Fibroblast of lung (primary cell): ENCODE results near the gene NR3C2. TPM values are rescaled to one million over a fixed set of nuclear protein-coding genes. Genes with fewer than 3 reads are reported as not detected.

Source experiments
- DNase-seq, 2 donors: peaks; one replicate each; pipeline versions ENCODE4 v3.0.0 to v3.0.0-alpha.2; 2010; ENCODE audit warnings: low read depth in 2 of 2
- H2AFZ ChIP-seq: 2 replicates; pipeline ENCODE4 v1.5.1; 2012; ENCODE audit warnings: low read length, control low read depth, inconsistent platforms
- H3K27ac ChIP-seq: 2 replicates; pipeline ENCODE4 v1.5.1; 2011; ENCODE audit warnings: low read length, control low read depth; ENCODE audit not compliant: insufficient read depth
- H3K27me3 ChIP-seq: 2 replicates; pipeline ENCODE4 v1.5.1; 2011; ENCODE audit warnings: mild to moderate bottlenecking, low read length; ENCODE audit not compliant: control insufficient read depth, insufficient read depth
- H3K36me3 ChIP-seq: 2 replicates; pipeline ENCODE4 v1.5.1; 2011; ENCODE audit warnings: low read length; ENCODE audit not compliant: control insufficient read depth, insufficient read depth
- H3K4me1 ChIP-seq: 2 replicates; pipeline ENCODE4 v1.5.1; 2011; ENCODE audit warnings: low read length; ENCODE audit not compliant: control insufficient read depth, insufficient read depth; ENCODE audit errors: extremely low read depth
- H3K4me2 ChIP-seq: 2 replicates; pipeline ENCODE4 v1.5.1; 2011; ENCODE audit warnings: low read length, control low read depth; ENCODE audit not compliant: insufficient read depth; ENCODE audit errors: extremely low read depth
- H3K4me3 ChIP-seq, 4 experiments: fragments of 200-600 bp in 1 of 4; sonication (generic) in 1 of 4; replicated peaks in 1 of 4; 2 replicates each; pipeline ENCODE4 v1.5.1; 2011 to 2016; ENCODE audit warnings: low read length in 4 of 4, low read depth in 3 of 4, mild to moderate bottlenecking in 3 of 4, control low read depth in 2 of 4, inconsistent platforms in 1 of 4, mixed read lengths in 1 of 4; ENCODE audit not compliant: insufficient read depth in 1 of 4; ENCODE audit errors: control extremely low read depth in 1 of 4
- H3K79me2 ChIP-seq: 2 replicates; pipeline ENCODE4 v1.5.1; 2012; ENCODE audit warnings: mild to moderate bottlenecking, low read length, inconsistent platforms; ENCODE audit not compliant: control insufficient read depth, insufficient read depth
- H3K9ac ChIP-seq: 2 replicates; pipeline ENCODE4 v1.5.1; 2011; ENCODE audit warnings: mild to moderate bottlenecking, low read length, control low read depth; ENCODE audit not compliant: insufficient read depth
- H3K9me3 ChIP-seq: 2 replicates; pipeline ENCODE4 v1.5.1; 2012; ENCODE audit warnings: low read depth, low read length; ENCODE audit not compliant: control insufficient read depth, insufficient read depth
- H4K20me1 ChIP-seq: 2 replicates; pipeline ENCODE4 v1.5.1; 2011; ENCODE audit warnings: low read length; ENCODE audit not compliant: control insufficient read depth, insufficient read depth; ENCODE audit errors: extremely low read depth
- CTCF ChIP-seq, 2 donors: IDR thresholded peaks in 1 of 2; conservative IDR thresholded peaks in 1 of 2; 1 replicate in 1 of 2; 2 replicates in 1 of 2; pipeline ENCODE4 v1.5.1; 2011 to 2012; ENCODE audit warnings: low read length in 2 of 2, control low read depth in 1 of 2, inconsistent platforms in 1 of 2, low read depth in 1 of 2, mild to moderate bottlenecking in 1 of 2
- EZH2 ChIP-seq: IDR thresholded peaks from 2 replicates; pipeline ENCODE4 v1.5.1; 2012; ENCODE audit warnings: low read length, control low read depth, mild to moderate bottlenecking; ENCODE audit errors: missing control alignments
- polyA plus RNA-seq, 2 donors: library from polyadenylated mRNA; depleted of rRNA in 1 of 2; stranded (reverse) in 1 of 2; unstranded in 1 of 2; fragments of >200 nt; gene quantifications; 2 replicates each; pipeline ENCODE4 v1.2.1, GENCODE V29; 2011 to 2012; ENCODE audit warnings: missing spikeins in 1 of 2
- total RNA-seq: library from RNA; depleted of rRNA; stranded (reverse); fragments of >200 nt; gene quantifications from 2 replicates; pipeline ENCODE4 v1.2.1, GENCODE V29; 2014

NR3C2 gene
- total and polyA plus RNA-seq, 2 donors (not counting 1 experiment from before 2014, with no cell fraction given) = 1.9 to 7.4 TPM

- no peak overlapping the region for H3K27ac ChIP-seq
- no peak overlapping the region for H3K4me2 ChIP-seq
- H3K4me1 ChIP-seq = peaks cover 2% of the 10 kb centered on the region
- H3K79me2 ChIP-seq = no peaks in the 10 kb centered on the region
- H3K9ac ChIP-seq = no peak overlapping the region
- no peak for TF ChIP-seq EZH2
- TF ChIP-seq CTCF (conservative IDR thresholded peaks at IDR 0.05 in 1 of 2, IDR thresholded peaks at IDR 0.05 in 1 of 2; ENCODE audit: low read depth in 1 of 2, low read length in 2 of 2) = no peak
- no peaks in the 10 kb centered on the region for H3K27me3 ChIP-seq
- peak; percentile 71 to 92 for DNase-seq
- no peak overlapping the region for H2AFZ ChIP-seq
- no peak overlapping the region for H3K4me3 ChIP-seq
- H4K20me1 ChIP-seq = no peaks in the 10 kb centered on the region
- peaks cover 4% of the 10 kb centered on the region for H3K36me3 ChIP-seq
- no peaks in the 10 kb centered on the region for H3K9me3 ChIP-seq
These were observed 325.9 kb downstream of the NR3C2 start for GRCh38 chr4:148116264-148116663.

DNA sequence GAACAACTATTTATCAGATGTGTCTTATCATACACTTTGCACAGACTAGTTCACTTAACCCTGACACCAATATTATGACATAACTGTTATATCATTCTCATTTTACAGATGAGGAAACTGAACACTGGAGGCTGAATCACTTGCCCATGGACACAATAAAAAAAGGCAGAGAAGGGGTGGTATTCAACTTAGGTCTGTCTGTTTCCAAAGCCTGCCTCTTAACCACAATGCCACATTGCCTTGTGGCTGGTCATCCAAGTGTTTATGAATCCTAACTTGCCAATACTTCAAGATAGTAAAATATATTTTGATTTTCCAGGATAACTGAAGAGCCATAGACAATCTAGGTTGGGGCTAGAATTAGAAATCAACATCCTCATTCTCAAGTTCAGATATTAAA, 327.8 kb downstream of the NR3C2 start:
- H3K27me3 ChIP-seq = no peaks in the 10 kb centered on the region
- H3K4me2 ChIP-seq = no peak overlapping the region
- H3K4me1 ChIP-seq = peaks cover 2% of the 10 kb centered on the region
- H3K79me2 ChIP-seq = no peaks in the 10 kb centered on the region
- no peaks in the 10 kb centered on the region for H3K9me3 ChIP-seq
- no peak overlapping the region for H3K4me3 ChIP-seq
- peaks cover 4% of the 10 kb centered on the region for H3K36me3 ChIP-seq
- H4K20me1 ChIP-seq = no peaks in the 10 kb centered on the region
- no peak overlapping the region for H3K27ac ChIP-seq
- no peak for TF ChIP-seq CTCF (conservative IDR thresholded peaks at IDR 0.05 in 1 of 2, IDR thresholded peaks at IDR 0.05 in 1 of 2; ENCODE audit: low read depth in 1 of 2, low read length in 2 of 2)
- no peak for TF ChIP-seq EZH2
- H2AFZ ChIP-seq = no peak overlapping the region
- DNase-seq = peak in 1 of 2 donors; percentile 13
- H3K9ac ChIP-seq = no peak overlapping the region

GRCh38 chr4:148112231-148112982, 329.8 kb downstream of the NR3C2 start:
- Histone ChIP-seq H3K4me2 (no peak overlapping the region), H4K20me1 (no peaks in the 10 kb centered on the region), H3K27ac (no peak overlapping the region), H3K27me3 (no peaks in the 10 kb centered on the region), H3K9ac (no peak overlapping the region), H3K4me1 (peaks cover 2% of the 10 kb centered on the region), H2AFZ (no peak overlapping the region), H3K4me3 (no peak overlapping the region), H3K79me2 (no peaks in the 10 kb centered on the region), H3K36me3 (peaks cover 3% of the 10 kb centered on the region), H3K9me3 (no peaks in the 10 kb centered on the region)
- peak; percentile 45 to 95 for DNase-seq
- TF ChIP-seq EZH2 = no peak
- no peak for TF ChIP-seq CTCF (conservative IDR thresholded peaks at IDR 0.05 in 1 of 2, IDR thresholded peaks at IDR 0.05 in 1 of 2; ENCODE audit: low read depth in 1 of 2, low read length in 2 of 2)
